GM18526 (cell line): ENCODE measurements around the gene UNCX.

ENCODE experiments used
- POLR2A ChIP-seq: IDR thresholded peaks from 3 replicates; pipeline ENCODE4 v1.6.1; 2011; ENCODE audit not compliant: insufficient read length; ENCODE audit errors: extremely low read depth

UNCX gene

GRCh38 chr7:1232623-1233332 lies at the start of gene UNCX:
Gene UNCX (plus strand): TSS chr7:1232872. CDS start chr7:1233018, 146 bp downstream.
- no peak for TF ChIP-seq POLR2A

- TF ChIP-seq POLR2A, result no peak
Observed at GRCh38 chr7:1187127-1187526, 45.5 kb upstream of the UNCX start.

DNA sequence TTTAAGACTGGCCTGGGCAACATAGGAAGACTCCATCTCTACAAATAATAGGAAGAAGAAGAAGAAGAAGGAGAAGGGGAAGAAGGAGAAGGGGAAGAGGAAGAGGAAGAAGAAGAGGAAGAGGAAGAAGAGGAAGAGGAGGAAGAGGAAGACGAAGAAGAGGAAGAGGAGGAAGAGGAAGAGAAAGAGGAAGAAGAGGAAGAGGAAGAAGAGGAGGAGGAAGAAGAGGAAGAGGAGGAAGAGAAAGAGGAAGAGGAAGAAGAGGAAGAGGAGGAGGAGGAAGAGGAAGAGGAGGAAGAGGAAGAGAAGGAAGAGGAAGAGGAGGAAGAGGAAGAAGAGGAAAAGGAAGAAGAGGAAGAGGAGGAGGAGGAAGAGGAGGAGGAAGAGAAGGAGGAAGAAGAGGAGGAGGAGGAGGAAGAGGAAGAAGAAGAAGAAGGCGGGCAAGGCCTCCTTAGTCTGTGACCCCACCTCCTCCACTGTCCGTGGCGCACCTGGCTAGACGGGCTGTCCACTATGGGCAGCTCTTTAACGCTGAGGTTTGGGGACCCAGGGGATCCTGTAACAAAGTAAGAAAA lies 43.9 kb upstream of the UNCX start:
- no peak for TF ChIP-seq POLR2A

- no peak for TF ChIP-seq POLR2A
Observed at GRCh38 chr7:1189986-1190772, 42.5 kb upstream of the UNCX start.

- TF ChIP-seq POLR2A, result no peak
Observed at GRCh38 chr7:1192171-1192676, 40.4 kb upstream of the UNCX start.

GRCh38 chr7:1193593-1194424 lies 38.9 kb upstream of the UNCX start:
- no peak for TF ChIP-seq POLR2A

DNA sequence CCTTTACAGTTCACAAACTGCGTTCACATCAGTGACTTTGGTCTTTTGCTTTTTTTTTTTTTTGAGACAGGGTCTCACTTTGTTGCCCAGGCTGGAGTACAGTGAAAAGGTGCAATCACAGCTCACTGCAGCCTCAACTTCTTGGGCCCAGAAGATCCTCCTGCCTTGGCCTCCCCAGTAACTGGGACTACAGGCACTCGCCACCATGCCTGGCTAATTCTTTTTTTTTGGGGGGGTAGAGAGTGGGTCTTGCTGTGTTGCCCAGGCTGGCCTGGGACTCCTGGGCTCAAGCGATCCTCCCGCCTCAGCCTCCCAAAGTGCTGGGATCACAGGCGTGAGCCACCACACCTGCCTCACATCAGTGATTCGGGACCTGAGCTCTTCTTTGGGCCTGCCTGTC lies 35.7 kb upstream of the UNCX start:
- TF ChIP-seq POLR2A, result no peak

DNA sequence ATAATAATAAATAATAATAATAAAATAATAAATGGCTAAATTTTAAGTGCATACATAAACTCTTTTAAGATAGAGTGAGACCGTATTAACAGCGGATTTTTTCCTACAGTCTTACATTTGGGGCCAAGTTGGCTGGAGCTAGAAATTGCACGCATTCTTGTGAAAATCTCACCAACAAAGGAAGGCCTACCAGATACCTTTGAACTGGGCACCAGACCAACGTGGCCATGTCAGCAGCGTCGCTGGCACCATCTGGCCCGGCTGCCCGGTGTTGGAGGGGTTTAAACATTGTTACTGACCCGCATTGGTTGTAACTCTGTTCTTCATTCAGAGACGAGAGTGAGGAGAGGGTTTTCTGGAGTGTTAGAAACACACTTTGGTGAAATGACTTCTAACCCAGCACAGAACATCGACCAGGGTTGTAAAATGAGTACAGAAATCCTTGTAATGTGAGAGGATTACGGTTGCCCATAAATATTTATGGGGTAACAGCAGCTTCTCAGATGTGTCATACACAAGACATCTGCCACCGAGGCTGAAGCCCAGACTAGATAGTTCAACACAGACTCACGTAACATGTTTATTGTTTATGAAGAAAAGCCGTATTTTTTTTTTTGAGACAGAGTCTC lies 34.6 kb upstream of the UNCX start:
- TF ChIP-seq POLR2A, result no peak

GRCh38 chr7:1200045-1200444 lies 32.6 kb upstream of the UNCX start:
- no peak for TF ChIP-seq POLR2A

GRCh38 chr7:1201916-1202315 lies 30.8 kb upstream of the UNCX start:
- no peak for TF ChIP-seq POLR2A

DNA sequence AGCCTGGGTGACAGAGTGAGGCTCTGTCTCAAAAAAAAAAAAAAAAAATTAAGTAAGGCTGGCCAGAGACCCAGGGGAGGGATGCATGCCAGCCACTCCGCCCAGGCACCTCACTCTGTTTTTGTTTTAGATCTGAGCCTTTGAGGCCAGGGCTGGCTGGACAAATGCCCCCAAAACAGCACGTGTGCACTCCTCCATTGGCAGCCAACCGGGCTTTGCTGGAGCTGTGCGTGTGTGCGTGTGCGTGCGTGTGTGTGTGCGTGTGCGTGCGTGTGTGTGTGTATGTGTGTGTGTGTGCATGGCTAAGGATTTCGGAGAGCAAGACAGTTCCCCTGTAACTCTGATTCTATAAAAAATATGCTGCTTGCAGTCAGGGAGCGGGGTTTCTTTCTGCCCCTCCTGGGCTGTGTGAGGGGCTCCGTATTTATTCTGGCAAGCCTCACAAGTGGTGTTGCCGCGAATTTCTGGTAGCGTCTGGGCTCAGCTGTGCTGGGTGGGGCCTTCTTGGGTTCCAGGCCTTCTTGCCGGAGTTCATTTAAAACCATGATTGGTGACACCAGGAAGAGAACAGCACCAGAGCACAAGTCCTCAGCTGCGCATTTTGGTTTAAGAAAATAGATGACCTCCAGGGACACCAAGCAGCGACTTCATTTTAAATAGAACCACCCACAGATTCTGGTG lies 28.1 kb upstream of the UNCX start:
- TF ChIP-seq POLR2A, result no peak

GRCh38 chr7:1209097-1209496 lies 23.6 kb upstream of the UNCX start:
- no peak for TF ChIP-seq POLR2A

- TF ChIP-seq POLR2A, result no peak
Observed at GRCh38 chr7:1210321-1210978, 22.2 kb upstream of the UNCX start.
